Activated naive CD4-positive, alpha-beta T cell treated with Interleukin-2 at 50 U/mL for 16 hours (primary cell): ENCODE data around the gene S100A4.

ENCODE experiments used
- DNase-seq: peaks from one replicate; pipeline ENCODE4 v3.0.0-alpha.2; 2020

S100A4 gene

DNA sequence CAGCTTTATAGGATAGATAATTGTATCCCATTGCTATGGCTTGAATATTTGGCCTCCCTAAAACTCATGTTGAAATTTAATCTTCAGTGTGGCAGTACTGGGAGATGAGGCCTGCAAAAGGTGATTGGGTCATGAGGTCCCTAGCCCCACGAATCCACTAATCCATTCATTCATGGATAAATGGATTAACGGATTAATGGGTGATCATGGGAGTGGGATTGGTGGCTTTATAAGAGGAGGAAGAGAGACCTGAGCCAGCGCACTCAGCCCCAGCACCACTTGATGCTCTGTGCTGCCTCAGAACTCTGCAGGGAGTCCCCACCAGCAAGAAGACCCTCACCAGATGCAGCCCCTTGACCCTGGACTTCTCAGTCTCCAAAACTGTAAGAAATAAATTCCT, 41.8 kb downstream of the S100A4 start:
- DNase-seq = no peak

DNA sequence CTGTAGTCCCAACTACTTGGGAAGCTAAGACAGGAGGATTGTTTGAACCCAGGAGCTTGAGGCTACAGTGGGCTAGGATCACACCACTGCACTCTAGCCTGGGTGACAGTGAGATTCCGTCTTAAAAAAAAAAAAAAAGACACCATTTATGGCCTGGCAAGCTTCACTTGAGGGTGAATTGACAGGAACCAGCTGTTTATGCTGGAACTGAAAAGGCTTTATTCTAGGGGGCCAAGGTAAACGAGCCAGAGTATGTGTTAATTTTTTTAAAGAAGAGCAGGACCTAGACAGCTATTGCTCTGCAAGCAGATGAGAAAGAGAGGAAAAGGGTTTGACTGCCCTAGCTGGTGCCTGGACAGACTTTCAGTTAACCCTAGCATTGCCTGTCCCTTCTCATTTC, 46.9 kb downstream of the S100A4 start:
- no peak for DNase-seq

DNA sequence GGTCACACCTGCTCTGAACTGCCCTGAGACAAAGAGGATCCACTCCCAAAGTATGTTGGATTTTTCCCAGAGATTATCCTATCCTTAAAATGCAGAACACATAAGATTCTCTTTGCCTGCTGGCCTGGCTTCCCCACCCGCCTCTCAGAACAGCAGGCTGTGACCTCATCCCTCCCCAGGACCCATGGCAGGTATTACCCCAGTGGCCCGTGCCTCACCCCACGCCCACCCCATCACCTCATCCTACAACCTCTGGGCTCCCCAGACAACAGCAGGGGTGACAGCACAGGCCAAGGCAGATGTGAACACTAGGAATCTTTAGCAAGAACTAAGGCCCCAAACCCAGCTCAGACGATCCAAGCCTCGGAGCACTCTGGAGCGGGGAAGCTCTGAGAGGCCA, 50.1 kb downstream of the S100A4 start:
- DNase-seq = no peak

DNA sequence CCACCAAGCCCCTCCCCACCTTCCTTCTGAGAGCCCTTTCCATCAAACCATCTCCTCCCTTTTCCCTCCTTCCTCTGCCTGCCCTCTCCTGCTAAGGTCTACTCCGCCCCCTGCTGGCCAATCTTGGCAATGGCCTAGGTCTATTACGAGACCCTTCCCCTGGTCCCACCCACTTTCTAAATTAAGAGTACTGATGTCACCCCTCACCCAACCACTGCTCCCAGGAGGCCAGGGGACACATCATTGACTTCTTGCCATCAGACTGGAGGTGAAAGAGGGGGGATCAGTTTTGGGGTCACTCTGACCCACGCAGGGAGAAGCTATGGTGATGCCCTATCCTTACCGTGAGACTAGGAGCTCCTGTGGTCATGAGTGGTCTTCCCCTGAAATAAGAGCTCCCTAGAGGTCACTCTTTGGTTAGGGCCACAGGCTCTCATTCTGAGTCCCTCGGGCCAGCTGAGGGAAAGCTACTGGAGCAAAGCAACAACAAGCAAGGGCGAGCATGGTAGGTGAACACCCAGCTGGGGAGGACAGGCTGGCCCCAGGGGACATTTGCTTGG, 50.5 kb downstream of the S100A4 start:
- peak; percentile 76 for DNase-seq
